KMS-11 (cell line): Measurements from ENCODE around the gene ADGRF1.

Experiments
- H2AFZ ChIP-seq: fragments of 200-600 bp; sonication (generic); 2 replicates; pipeline ENCODE4 v1.6.1; 2016; ENCODE audit warnings: antibody characterized with exemption, mixed run types, low read depth
- H3K27ac ChIP-seq: fragments of 200-600 bp; sonication (generic); 2 replicates; pipeline ENCODE4 v1.6.1; 2016; ENCODE audit warnings: mild to moderate bottlenecking, mixed run types
- H3K27me3 ChIP-seq: fragments of 200-600 bp; sonication (generic); 2 replicates; pipeline ENCODE4 v1.6.1; 2017; ENCODE audit warnings: mild to moderate bottlenecking, low read depth, mixed run types, moderate library complexity; ENCODE audit not compliant: insufficient read depth
- H3K36me3 ChIP-seq: fragments of 200-600 bp; sonication (generic); 2 replicates; pipeline ENCODE4 v1.6.1; 2017; ENCODE audit warnings: mild to moderate bottlenecking, mixed run types; ENCODE audit not compliant: insufficient read depth
- H3K4me1 ChIP-seq: fragments of 200-600 bp; sonication (generic); 2 replicates; pipeline ENCODE4 v1.6.1; 2016; ENCODE audit warnings: mild to moderate bottlenecking, low read depth, mixed run types; ENCODE audit not compliant: poor library complexity, severe bottlenecking
- H3K4me2 ChIP-seq: fragments of 200-600 bp; sonication (generic); 2 replicates; pipeline ENCODE4 v1.7.0; 2016; ENCODE audit warnings: mild to moderate bottlenecking, mixed run types
- H3K4me3 ChIP-seq: fragments of 200-600 bp; sonication (generic); IDR thresholded peaks from 2 replicates; pipeline ENCODE4 v1.6.1; 2017; ENCODE audit warnings: low read depth, low read length, mixed read lengths; ENCODE audit not compliant: insufficient read depth
- H3K79me2 ChIP-seq: fragments of 200-600 bp; sonication (generic); 2 replicates; pipeline ENCODE4 v1.6.1; 2016; ENCODE audit warnings: low read depth, mixed run types; ENCODE audit not compliant: insufficient read depth
- H3K9ac ChIP-seq: fragments of 200-600 bp; sonication (generic); 2 replicates; pipeline ENCODE4 v1.6.1; 2016; ENCODE audit warnings: mild to moderate bottlenecking, mixed run types
- H4K20me1 ChIP-seq: fragments of 200-600 bp; sonication (generic); 2 replicates; pipeline ENCODE4 v1.6.1; 2016; ENCODE audit warnings: mild to moderate bottlenecking, mixed run types; ENCODE audit not compliant: insufficient read depth
- CTCF ChIP-seq: fragments of 200-600 bp; sonication (generic); conservative IDR thresholded peaks from 2 replicates; pipeline ENCODE4 v1.6.1; 2017; ENCODE audit warnings: low read depth, mild to moderate bottlenecking, antibody characterized with exemption, low read length, moderate library complexity, mixed read lengths

The ADGRF1 gene

DNA sequence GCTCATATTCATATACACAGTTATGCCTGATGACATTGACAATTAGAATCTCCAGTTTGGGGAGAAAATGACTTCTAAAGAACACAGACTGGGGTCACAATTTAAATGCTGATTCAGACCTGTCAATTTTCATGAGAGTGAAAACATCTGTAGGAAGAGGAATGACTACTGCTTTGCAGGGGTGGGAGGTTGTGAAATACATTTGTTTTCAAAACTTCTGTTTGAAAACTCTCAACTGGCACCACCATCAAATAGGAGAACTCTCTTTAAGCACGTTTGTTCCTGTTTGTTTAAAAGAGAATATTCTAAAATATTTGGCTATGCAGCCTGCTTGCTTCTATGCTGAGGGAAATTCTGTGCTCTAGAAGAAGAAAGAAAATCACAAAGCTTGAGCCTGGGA lies 69.6 kb downstream of the ADGRF1 start:
- Histone ChIP-seq H3K36me3 (no peaks in the 10 kb centered on the region), H3K4me1 (no peaks in the 10 kb centered on the region), H4K20me1 (no peaks in the 10 kb centered on the region), H2AFZ (no peak overlapping the region), H3K27me3 (no peaks in the 10 kb centered on the region), H3K4me2 (no peak overlapping the region), H3K27ac (no peak overlapping the region), H3K4me3 (no peak overlapping the region), H3K9ac (no peak overlapping the region), H3K79me2 (no peaks in the 10 kb centered on the region)
- no peak for TF ChIP-seq CTCF

- no peaks in the 10 kb centered on the region for H4K20me1 ChIP-seq
- H3K27ac ChIP-seq = no peak overlapping the region
- no peaks in the 10 kb centered on the region for H3K27me3 ChIP-seq
- no peaks in the 10 kb centered on the region for H3K36me3 ChIP-seq
- no peak overlapping the region for H3K4me3 ChIP-seq
- no peak overlapping the region for H2AFZ ChIP-seq
- H3K4me1 ChIP-seq = no peaks in the 10 kb centered on the region
- no peak overlapping the region for H3K9ac ChIP-seq
- TF ChIP-seq CTCF = no peak
- no peak overlapping the region for H3K4me2 ChIP-seq
- no peaks in the 10 kb centered on the region for H3K79me2 ChIP-seq
Observed at GRCh38 chr6:46969206-46969605, 72.9 kb downstream of the ADGRF1 start.

DNA sequence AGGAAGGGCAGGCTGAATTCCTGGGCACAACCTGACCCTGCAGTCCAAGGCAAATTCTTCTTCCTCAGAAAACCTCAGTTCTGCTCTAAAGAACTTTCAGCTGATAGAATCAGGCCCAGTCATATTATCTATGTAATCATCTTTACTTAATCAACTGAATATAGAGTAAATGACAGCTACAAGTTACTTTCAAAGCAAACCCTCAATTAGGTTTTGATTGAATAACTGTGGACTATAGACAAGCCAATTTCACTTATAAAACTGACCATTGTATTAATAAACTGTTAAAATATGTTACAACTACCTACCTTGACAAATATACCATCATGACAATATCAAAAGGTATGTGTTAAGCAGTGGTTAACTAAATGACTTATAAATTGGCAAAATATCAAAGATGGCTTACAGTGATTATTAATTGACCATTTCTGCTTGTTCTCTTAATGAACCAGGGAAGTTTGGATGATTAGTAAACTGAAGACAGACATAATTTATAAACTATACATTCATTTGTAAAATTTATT lies 74.2 kb downstream of the ADGRF1 start:
- no peak overlapping the region for H2AFZ ChIP-seq
- no peaks in the 10 kb centered on the region for H3K36me3 ChIP-seq

GRCh38 chr6:46964716-46965519 lies 77.2 kb downstream of the ADGRF1 start:
- H3K36me3 ChIP-seq = no peaks in the 10 kb centered on the region
- H2AFZ ChIP-seq = no peak overlapping the region
- no peak overlapping the region for H3K27ac ChIP-seq
- no peak overlapping the region for H3K9ac ChIP-seq
- H3K4me1 ChIP-seq = no peaks in the 10 kb centered on the region
- H3K27me3 ChIP-seq = no peaks in the 10 kb centered on the region
- H3K4me2 ChIP-seq = no peak overlapping the region
- TF ChIP-seq CTCF = no peak
- no peaks in the 10 kb centered on the region for H4K20me1 ChIP-seq
- H3K4me3 ChIP-seq = no peak overlapping the region
- no peaks in the 10 kb centered on the region for H3K79me2 ChIP-seq

More for the DNA sequence above, 74.2 kb downstream of the ADGRF1 start:
- TF ChIP-seq CTCF = no peak
- H3K27ac ChIP-seq = no peak overlapping the region
- no peaks in the 10 kb centered on the region for H3K79me2 ChIP-seq
- H3K9ac ChIP-seq = no peak overlapping the region
- H3K27me3 ChIP-seq = no peaks in the 10 kb centered on the region
- H3K4me3 ChIP-seq = no peak overlapping the region
- H4K20me1 ChIP-seq = no peaks in the 10 kb centered on the region
- H3K4me1 ChIP-seq = no peaks in the 10 kb centered on the region
- no peak overlapping the region for H3K4me2 ChIP-seq
